Suprapubic skin (tissue), 4 donors: Measurements from ENCODE around the gene CTNNBIP1. TPM values are rescaled to one million over a fixed set of nuclear protein-coding genes. Genes with fewer than 3 reads are reported as not detected.

Experiments used
- DNase-seq, 2 donors: peaks; one replicate each; pipeline ENCODE4 v3.0.0-alpha.2; 2019; ENCODE audit warnings: low spot score in 2 of 2
- H3K27ac ChIP-seq: fragments of 200-600 bp; sonication (generic); one replicate; pipeline ENCODE4 v1.5.1; 2019
- H3K27me3 ChIP-seq: fragments of 200-600 bp; sonication (generic); one replicate; pipeline ENCODE4 v1.5.1; 2019
- H3K36me3 ChIP-seq: fragments of 200-600 bp; sonication (generic); one replicate; pipeline ENCODE4 v1.5.1; 2019
- H3K4me1 ChIP-seq: fragments of 200-600 bp; sonication (generic); one replicate; pipeline ENCODE4 v1.5.1; 2019
- H3K4me3 ChIP-seq: fragments of 200-600 bp; sonication (generic); one replicate; pipeline ENCODE4 v1.5.1; 2019; ENCODE audit warnings: mild to moderate bottlenecking
- H3K9me3 ChIP-seq: fragments of 200-600 bp; sonication (generic); one replicate; pipeline ENCODE4 v1.5.1; 2019
- CTCF ChIP-seq, 2 donors: fragments of 200-600 bp in 1 of 2; fragments of 450-650 bp in 1 of 2; sonication (generic) in 1 of 2; IDR thresholded peaks; one replicate each; pipeline ENCODE4 v1.5.1; 2016 to 2019; ENCODE audit warnings: antibody characterized with exemption in 2 of 2, mild to moderate bottlenecking in 1 of 2, moderate library complexity in 1 of 2
- EP300 ChIP-seq: sonication (generic); formaldehyde crosslinking; IDR thresholded peaks from one replicate; pipeline ENCODE4 v1.6.1; 2017; ENCODE audit warnings: antibody characterized with exemption
- POLR2A ChIP-seq, 2 donors: fragments of 450-650 bp; IDR thresholded peaks; one replicate each; pipeline ENCODE4 v1.6.1; 2017; ENCODE audit warnings: antibody characterized with exemption in 2 of 2, mild to moderate bottlenecking in 2 of 2, moderate library complexity in 2 of 2
- POLR2AphosphoS5 ChIP-seq, 3 donors: sonication (generic); formaldehyde crosslinking; IDR thresholded peaks; one replicate each; pipeline ENCODE4 v1.6.1; 2017; ENCODE audit warnings: antibody characterized with exemption in 3 of 3
- WGBS: methylation state at CpG from one replicate; pipeline ENCODE4 v1.1.5; 2018; 5-methylcytosine and 5-hydroxymethylcytosine counted together
- total RNA-seq, 4 donors: library from RNA; depleted of rRNA; stranded (reverse); fragments of >200 nt; gene quantifications; one replicate each; pipeline ENCODE4 v1.1.0, GENCODE V29; 2016

The CTNNBIP1 gene
- total RNA-seq, 4 donors from 2014 or later = 197 to 538 (median 406) TPM

GRCh38 chr1:9852410-9853248, 57.4 kb downstream of the CTNNBIP1 start:
- Histone ChIP-seq H3K36me3 (peaks cover 33% of the 10 kb centered on the region), H3K4me3 (no peak overlapping the region), H3K27ac (no peak overlapping the region), H3K4me1 (peaks cover 8% of the 10 kb centered on the region), H3K27me3 (no peaks in the 10 kb centered on the region), H3K9me3 (no peaks in the 10 kb centered on the region)
- TF ChIP-seq CTCF (IDR thresholded peaks at IDR 0.05) (no peak), EP300 (no peak), POLR2A (IDR thresholded peaks at IDR 0.05) (no peak), POLR2AphosphoS5 (IDR thresholded peaks at IDR 0.05) (no peak)
- no peak for DNase-seq
- WGBS = 51% methylated on average over 10 of the region's 12 CpGs

- H3K27ac ChIP-seq = no peak overlapping the region
Observed at GRCh38 chr1:9852004-9852403, 58.1 kb downstream of the CTNNBIP1 start.

GRCh38 chr1:9850442-9851162, 59.5 kb downstream of the CTNNBIP1 start:
- Histone ChIP-seq H3K27ac (no peak overlapping the region), H3K27me3 (no peaks in the 10 kb centered on the region), H3K9me3 (no peaks in the 10 kb centered on the region), H3K36me3 (peaks cover 20% of the 10 kb centered on the region), H3K4me1 (peaks cover 15% of the 10 kb centered on the region), H3K4me3 (no peak overlapping the region)
- 82% methylated on average over 14 of the region's 18 CpGs for WGBS
- no peak for DNase-seq
- TF ChIP-seq EP300 = no peak
- no peak for TF ChIP-seq POLR2AphosphoS5 (IDR thresholded peaks at IDR 0.05)
- no peak for TF ChIP-seq CTCF (IDR thresholded peaks at IDR 0.05)
- TF ChIP-seq POLR2A (IDR thresholded peaks at IDR 0.05) = no peak

More at GRCh38 chr1:9852004-9852403, 58.1 kb downstream of the CTNNBIP1 start:
- peaks cover 27% of the 10 kb centered on the region for H3K36me3 ChIP-seq
- H3K4me3 ChIP-seq = no peak overlapping the region
- H3K9me3 ChIP-seq = no peaks in the 10 kb centered on the region
- TF ChIP-seq EP300 (no peak), POLR2AphosphoS5 (IDR thresholded peaks at IDR 0.05) (no peak), CTCF (IDR thresholded peaks at IDR 0.05) (no peak), POLR2A (IDR thresholded peaks at IDR 0.05) (no peak)
- 85% methylated on average over 8 of the region's 8 CpGs for WGBS
- H3K4me1 ChIP-seq = peaks cover 8% of the 10 kb centered on the region
- H3K27me3 ChIP-seq = no peaks in the 10 kb centered on the region
- no peak for DNase-seq

GRCh38 chr1:9849691-9850441, 60.2 kb downstream of the CTNNBIP1 start:
- DNase-seq = no peak
- H3K27ac ChIP-seq = no peak overlapping the region
- H3K4me3 ChIP-seq = no peak overlapping the region
- WGBS = 87% methylated on average over 14 of the region's 20 CpGs
- H3K4me1 ChIP-seq = peaks cover 16% of the 10 kb centered on the region
- peaks cover 20% of the 10 kb centered on the region for H3K36me3 ChIP-seq
- H3K9me3 ChIP-seq = no peaks in the 10 kb centered on the region
- TF ChIP-seq POLR2AphosphoS5 (IDR thresholded peaks at IDR 0.05) (no peak), EP300 (no peak), POLR2A (IDR thresholded peaks at IDR 0.05) (no peak)
- no peaks in the 10 kb centered on the region for H3K27me3 ChIP-seq

GRCh38 chr1:9848022-9848421, 62.0 kb downstream of the CTNNBIP1 start:
- Histone ChIP-seq H3K4me3 (no peak overlapping the region), H3K9me3 (no peaks in the 10 kb centered on the region), H3K36me3 (peaks cover 10% of the 10 kb centered on the region), H3K27me3 (no peaks in the 10 kb centered on the region), H3K27ac (no peak overlapping the region), H3K4me1 (peaks cover 34% of the 10 kb centered on the region)
- DNase-seq = no peak
- TF ChIP-seq EP300 (no peak), CTCF (IDR thresholded peaks at IDR 0.05) (no peak), POLR2AphosphoS5 (IDR thresholded peaks at IDR 0.05) (no peak), POLR2A (IDR thresholded peaks at IDR 0.05) (no peak)
- WGBS = 80% methylated on average over 8 of the region's 8 CpGs
